Measurements from ENCODE around the gene JDP2. TPM values are rescaled to one million over a fixed set of nuclear protein-coding genes. Genes with fewer than 3 reads are reported as not detected.

JDP2 gene
- total RNA-seq, 1 donor from 2014 or later: 44.4 TPM

DNA sequence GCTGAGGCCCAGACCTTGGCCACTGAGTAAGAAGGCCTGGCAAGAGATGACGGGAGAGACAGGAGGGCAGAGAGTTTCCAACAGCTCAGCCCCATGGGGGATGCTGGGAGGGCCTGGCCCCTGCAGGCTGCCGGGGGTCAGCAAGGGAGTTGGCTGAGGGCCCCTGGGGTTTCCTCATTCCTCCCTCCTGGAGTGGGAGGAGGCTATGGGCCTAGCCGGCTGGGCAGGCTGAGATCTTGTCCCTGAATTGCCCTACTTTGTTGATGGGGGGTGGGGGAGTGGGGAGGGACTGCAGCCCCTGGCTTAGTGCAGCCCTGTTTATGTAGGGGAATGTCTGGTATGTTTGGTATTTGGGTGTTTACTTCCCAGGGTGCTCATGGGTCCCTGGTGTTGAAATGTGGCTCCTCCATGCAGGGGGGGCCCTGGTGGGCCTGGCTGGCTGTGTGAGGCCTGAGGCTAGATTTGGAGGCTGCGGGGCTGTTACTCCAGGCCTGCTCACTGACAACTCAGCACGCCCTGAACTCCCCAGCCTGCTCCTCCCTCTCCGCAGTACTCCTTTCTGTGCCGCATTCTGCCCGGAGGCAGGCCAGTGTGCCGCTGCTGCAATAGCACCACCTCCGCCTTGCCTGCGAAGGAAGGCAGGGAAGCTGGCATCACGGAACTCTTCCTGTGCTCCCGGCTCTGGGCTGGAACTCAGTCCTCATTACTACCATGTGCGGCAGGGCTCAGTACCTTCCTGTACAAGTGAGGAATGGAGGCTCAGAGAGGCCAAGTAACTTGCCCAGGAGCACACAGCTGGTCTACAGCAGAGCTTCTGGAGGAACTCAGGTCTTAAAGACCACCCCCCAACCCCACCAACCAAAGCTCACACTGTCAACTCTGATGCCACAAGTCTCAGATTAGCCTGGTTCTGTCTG, 25.3 kb downstream of the JDP2 start:
- Mint-ChIP-seq H3K27me3 (ENCODE audit: low read depth) (no peaks in the 10 kb centered on the region), H3K4me1 (peaks cover 89% of the 10 kb centered on the region), H3K27ac (peak overlapping the region; percentile 98), H3K4me3 (peak overlapping the region; percentile 9), H3K9me3 (no peaks in the 10 kb centered on the region), H3K36me3 (peaks cover 8% of the 10 kb centered on the region)
- peak; percentile 66 to 83 for DNase-seq (ENCODE audit: low spot score in 2 of 2, unreplicated experiment in 2 of 2)
- TF ChIP-seq, protein P1, sequence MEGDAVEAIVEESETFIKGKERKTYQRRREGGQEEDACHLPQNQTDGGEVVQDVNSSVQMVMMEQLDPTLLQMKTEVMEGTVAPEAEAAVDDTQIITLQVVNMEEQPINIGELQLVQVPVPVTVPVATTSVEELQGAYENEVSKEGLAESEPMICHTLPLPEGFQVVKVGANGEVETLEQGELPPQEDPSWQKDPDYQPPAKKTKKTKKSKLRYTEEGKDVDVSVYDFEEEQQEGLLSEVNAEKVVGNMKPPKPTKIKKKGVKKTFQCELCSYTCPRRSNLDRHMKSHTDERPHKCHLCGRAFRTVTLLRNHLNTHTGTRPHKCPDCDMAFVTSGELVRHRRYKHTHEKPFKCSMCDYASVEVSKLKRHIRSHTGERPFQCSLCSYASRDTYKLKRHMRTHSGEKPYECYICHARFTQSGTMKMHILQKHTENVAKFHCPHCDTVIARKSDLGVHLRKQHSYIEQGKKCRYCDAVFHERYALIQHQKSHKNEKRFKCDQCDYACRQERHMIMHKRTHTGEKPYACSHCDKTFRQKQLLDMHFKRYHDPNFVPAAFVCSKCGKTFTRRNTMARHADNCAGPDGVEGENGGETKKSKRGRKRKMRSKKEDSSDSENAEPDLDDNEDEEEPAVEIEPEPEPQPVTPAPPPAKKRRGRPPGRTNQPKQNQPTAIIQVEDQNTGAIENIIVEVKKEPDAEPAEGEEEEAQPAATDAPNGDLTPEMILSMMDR (IDR thresholded peaks at IDR 0.05; ENCODE audit: unreplicated experiment): no peak

GRCh38 chr14:75453817-75454434, 26.1 kb downstream of the JDP2 start:
- TF ChIP-seq, protein P1 (IDR thresholded peaks at IDR 0.05; ENCODE audit: unreplicated experiment): no peak
- Mint-ChIP-seq H3K27me3 (ENCODE audit: low read depth) (no peaks in the 10 kb centered on the region), H3K4me3 (peak overlapping the region; percentile 5), H3K4me1 (peaks cover 92% of the 10 kb centered on the region), H3K27ac (peak overlapping the region; percentile 98), H3K9me3 (no peaks in the 10 kb centered on the region), H3K36me3 (peaks cover 13% of the 10 kb centered on the region)
- no peak for DNase-seq (ENCODE audit: low spot score in 2 of 2, unreplicated experiment in 2 of 2)

DNA sequence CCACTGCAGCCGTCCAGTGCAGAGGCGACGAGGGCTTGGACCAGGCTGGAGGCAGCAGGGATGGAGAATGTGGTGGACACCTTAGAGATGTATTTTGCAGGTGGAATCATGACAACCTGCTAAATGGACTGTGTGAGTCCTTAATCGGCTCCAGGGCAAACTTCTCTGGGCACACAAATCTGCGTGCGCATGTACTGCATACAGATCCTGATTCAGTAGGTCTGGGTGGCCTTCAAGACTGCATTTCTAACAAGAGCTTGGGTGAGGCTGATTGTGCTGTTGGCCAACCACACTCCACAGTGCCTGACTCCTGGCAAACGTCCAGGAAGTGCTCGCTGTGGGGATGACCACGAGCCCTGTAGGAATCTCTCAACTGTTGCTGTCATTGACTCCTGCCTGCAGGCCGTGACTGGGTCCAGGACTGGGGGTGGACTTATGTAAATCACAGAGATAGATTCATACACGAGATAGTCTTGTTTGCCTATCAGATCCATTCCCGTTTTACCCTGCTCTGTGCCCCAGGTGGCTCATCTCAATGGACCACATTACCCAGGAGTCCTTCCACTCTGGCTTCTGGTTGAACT, 27.2 kb downstream of the JDP2 start:
- no peaks in the 10 kb centered on the region for H3K9me3 Mint-ChIP-seq
- peaks cover 15% of the 10 kb centered on the region for H3K36me3 Mint-ChIP-seq
- DNase-seq (ENCODE audit: low spot score in 2 of 2, unreplicated experiment in 2 of 2): no peak
- no peaks in the 10 kb centered on the region for H3K27me3 Mint-ChIP-seq (ENCODE audit: low read depth)
- H3K4me3 Mint-ChIP-seq: no peak overlapping the region
- H3K27ac Mint-ChIP-seq: peak overlapping the region; percentile 98
- TF ChIP-seq, protein P1 (IDR thresholded peaks at IDR 0.05; ENCODE audit: unreplicated experiment): no peak
- peaks cover 83% of the 10 kb centered on the region for H3K4me1 Mint-ChIP-seq

DNA sequence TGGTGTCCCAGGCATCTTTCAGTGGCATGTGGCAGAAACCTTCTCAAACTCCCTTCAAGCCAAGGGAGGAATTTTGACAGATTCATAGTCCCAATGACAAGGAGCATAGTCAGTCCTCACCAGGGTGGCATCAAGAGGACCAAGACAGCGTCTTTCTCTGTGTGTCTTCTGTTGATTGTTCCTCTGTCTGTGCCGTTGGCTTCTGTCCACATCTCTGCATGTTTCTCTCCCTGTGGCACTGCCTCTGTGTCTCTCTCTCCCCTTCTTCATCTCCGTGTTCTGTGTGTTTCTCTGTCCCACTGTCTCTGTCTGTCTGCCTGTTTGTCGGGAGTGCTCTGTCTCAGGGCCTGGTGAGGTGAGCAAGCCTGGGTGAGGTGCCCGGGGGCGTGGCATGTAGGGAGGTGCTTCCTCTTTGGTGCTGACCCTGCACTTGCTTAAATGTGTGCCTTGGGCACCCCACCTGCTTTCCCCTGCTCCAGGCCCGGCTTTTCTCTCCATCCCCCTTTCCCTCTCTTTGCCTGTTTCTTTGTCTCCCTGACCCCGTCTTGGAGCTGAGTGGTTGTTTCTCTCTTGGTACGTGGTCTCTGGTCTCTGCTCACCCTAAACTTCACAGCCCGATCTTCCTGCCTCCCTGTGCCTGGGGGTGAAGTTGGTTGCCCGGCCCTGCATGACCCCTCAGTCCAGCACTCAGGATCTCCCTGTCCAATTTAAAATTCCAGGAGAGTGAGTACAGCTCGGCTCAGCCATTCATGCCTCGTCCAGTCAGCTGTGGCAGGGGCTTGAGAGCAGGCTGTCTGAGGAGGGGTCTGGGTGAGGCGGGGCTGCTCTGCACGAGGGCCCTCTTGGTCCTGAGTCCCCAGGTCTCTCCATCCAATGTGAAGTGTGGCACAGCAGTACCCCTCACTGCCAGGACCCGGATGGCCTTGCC, 28.5 kb downstream of the JDP2 start:
- Mint-ChIP-seq H3K9me3 (no peaks in the 10 kb centered on the region), H3K4me3 (no peak overlapping the region), H3K27ac (peak overlapping the region; percentile 98), H3K36me3 (peaks cover 10% of the 10 kb centered on the region), H3K4me1 (peaks cover 74% of the 10 kb centered on the region), H3K27me3 (ENCODE audit: low read depth) (no peaks in the 10 kb centered on the region)
- TF ChIP-seq, protein P1 (IDR thresholded peaks at IDR 0.05; ENCODE audit: unreplicated experiment): no peak
- no peak for DNase-seq (ENCODE audit: low spot score in 2 of 2, unreplicated experiment in 2 of 2)

DNA sequence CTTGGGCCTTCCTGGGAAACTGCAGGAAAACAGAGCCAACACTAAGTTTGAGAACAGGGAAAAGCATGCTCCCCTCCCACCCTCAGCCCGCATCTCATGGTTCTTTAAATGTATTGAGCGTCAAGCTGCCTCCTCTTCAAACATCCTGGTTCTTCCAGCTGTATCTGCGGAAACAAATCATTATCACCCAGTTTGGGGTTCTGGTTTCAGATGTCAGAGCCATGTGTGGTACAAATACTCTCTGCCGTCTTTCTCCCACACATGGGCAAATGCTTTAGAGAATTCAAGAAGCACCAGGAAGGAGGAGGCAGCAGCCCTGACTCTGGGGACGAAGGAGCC, 29.1 kb downstream of the JDP2 start:
- no peak for DNase-seq (ENCODE audit: low spot score in 2 of 2, unreplicated experiment in 2 of 2)
- no peak overlapping the region for H3K4me3 Mint-ChIP-seq
- peak overlapping the region; percentile 98 for H3K27ac Mint-ChIP-seq
- no peaks in the 10 kb centered on the region for H3K27me3 Mint-ChIP-seq (ENCODE audit: low read depth)
- peaks cover 71% of the 10 kb centered on the region for H3K4me1 Mint-ChIP-seq
- TF ChIP-seq, protein P1 (IDR thresholded peaks at IDR 0.05; ENCODE audit: unreplicated experiment): no peak
- H3K36me3 Mint-ChIP-seq: peaks cover 13% of the 10 kb centered on the region
- no peaks in the 10 kb centered on the region for H3K9me3 Mint-ChIP-seq

Data from mesothelial cell of epicardium (in vitro differentiated cells).